Measurements from ENCODE around the gene TNFRSF12A.
"Not testable (repeated sequence)": the region's sequence is repeated elsewhere in the genome, so short reads cannot be mapped to it uniquely, and the experiment has no call there.

TNFRSF12A gene

DNA sequence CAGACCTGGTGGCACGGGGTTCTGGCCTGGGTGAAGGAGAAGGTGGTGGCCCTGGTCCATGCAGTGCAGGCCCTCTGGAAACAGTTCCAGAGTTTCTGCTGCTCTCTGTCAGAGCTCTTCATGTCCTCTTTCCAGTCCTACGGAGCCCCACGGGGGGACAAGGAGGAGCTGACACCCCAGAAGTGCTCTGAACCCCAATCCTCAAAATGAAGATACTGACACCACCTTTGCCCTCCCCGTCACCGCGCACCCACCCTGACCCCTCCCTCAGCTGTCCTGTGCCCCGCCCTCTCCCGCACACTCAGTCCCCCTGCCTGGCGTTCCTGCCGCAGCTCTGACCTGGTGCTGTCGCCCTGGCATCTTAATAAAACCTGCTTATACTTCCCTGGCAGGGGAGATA, 49.0 kb downstream of the TNFRSF12A start:
- not testable (repeated sequence) for DNase-seq

DNA sequence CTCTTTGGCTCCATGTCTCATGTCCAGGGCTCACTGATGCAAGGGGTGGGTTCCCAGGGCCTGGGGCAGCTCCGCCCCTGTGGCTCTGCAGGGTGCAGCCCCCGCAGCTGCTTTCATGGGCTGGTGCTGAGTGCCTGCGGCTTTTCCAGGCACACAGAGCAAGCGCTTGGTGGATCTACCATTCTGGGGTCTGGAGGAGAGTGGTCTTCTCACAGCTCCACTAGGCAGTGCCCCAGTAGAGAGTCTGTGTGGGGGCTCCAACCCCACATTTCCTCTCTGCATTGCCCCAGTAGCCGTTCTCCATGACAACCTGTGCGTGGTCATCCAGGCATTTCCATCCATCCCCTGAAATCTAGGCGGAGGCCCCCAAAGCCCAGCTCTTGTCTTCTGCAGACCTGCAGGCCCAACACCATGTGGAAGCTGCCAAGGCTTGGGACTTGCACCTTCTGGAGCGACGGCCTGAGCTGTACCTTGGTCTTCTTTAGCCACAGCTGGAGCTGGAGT, 50.5 kb downstream of the TNFRSF12A start:
- peak; percentile 51 for DNase-seq

DNA sequence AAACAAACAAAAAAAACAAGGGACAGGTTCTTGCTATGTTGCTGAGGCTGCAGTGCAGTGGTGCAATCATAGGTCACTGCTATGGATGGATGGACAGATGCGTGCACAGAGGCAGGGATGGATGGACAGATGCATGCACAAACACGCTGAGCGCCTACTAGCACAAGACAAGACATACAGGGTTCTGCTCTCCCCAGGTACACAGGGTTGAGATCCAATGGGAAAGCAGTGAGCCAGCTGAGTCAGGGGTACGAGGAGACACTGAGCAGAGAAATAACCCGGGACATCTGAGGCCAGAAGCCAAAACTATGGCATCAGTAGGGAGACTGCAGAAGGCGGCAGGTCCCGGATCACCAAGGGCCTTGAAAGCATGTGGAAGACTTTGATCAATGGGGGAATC, 51.5 kb downstream of the TNFRSF12A start:
- DNase-seq, result peak; percentile 39

Measured in CD4-positive, alpha-beta T cell treated with Interleukin-17A for 1 hour (primary cell).